DMS79 (cell line): ENCODE data around the gene TMEM229B.
"Not testable (repeated sequence)": the region's sequence is repeated elsewhere in the genome, so short reads cannot be mapped to it uniquely, and the experiment has no call there.

Experiments
- DNase-seq: peaks from one replicate; lab custom pipeline; 2025; lab: John Stamatoyannopoulos, UW

TMEM229B gene

DNA sequence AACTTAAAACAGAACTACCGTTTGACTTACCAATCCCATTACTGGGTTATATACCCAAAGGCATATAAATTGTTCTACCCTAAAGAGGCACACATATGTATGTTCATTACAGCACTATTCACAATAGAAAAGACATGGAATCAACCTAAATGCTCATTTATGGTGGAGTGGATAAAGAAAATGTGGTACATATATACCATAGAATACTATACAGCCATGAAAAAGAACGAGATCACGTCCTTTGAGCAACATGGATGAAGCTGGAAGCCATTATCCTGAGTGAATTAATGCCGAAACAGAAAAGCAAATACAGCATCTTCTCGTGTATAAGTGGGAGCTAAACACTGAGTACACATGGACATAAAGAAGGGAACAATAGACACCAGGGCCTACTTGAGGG lies 31.8 kb downstream of the TMEM229B start:
- DNase-seq = no peak

DNA sequence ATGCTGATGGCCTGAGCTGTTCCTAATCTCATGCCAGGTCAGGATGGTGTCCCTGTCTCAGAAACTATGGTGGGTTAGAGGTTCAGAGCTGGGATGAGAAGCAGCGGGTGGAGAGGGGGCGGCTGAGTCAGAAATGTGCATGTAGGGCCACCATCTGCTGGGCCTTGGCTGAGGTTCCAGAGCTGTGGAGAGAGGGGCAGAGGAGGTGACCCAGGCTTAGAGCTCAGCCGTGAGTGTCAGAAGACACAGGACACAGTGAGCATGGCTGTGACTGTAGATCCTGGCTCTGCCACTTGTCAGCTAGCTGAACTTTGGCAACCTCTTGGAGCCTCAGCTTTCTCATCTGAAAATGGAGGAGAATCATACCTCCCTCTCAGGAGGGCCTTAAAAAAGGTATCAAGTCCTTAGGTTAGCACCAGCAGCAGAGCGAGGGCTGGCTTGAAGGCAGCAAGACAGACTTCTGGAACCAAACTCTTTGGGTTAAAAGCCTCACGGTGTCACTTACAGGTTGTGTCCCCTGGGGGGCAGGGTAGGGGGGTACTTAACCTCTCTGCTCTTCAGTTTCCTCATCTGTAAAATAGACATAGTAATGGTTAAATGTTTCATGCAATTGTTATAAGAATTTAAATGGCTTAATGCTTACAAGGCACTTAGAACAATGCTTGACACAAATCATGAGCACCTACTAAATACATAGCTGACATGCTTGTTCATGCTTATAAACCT lies 34.8 kb downstream of the TMEM229B start:
- DNase-seq = no peak

- DNase-seq = not testable (repeated sequence)
These were observed 36.9 kb downstream of the TMEM229B start for GRCh38 chr14:67451667-67452066.

DNA sequence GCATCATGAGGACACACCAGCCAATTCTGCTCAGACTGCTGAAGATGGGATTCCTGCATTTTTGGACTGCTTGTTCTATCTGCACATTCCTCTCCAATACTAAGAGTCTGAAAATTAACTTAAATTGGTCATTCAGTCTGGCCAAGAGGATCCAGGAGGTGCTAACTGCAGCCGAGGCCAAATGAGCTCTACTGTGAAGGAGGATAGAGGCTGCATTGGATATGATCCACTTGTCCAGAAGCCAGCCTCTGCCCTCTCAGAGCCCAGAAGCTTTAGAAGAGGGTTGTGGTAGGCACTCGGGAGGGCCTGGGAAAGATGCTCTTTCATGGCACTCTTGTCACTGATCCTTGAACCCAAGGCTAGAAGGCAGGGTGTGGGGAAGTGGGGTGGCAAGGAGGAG lies 39.4 kb downstream of the TMEM229B start:
- DNase-seq = no peak

DNA sequence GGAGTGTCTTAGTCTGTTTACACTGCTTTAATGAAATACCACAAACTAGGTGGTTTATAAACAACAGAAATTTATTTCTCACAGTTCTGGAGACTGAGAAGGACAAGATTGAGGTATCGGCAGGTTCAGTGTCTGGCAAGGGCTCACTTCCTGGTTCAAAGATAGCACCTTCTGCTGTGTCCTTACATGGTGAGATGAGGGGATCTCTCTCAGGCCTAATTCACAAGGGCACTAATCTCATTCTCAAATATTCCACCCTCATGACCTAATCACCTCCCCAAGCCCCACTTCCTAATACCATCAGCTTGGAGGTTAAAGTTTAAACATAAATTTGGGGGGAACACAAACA lies 41.5 kb downstream of the TMEM229B start:
- no peak for DNase-seq

GRCh38 chr14:67446371-67447032 lies 42.0 kb downstream of the TMEM229B start:
- DNase-seq = peak; percentile 64

GRCh38 chr14:67444395-67444794 lies 44.1 kb downstream of the TMEM229B start:
- DNase-seq = no peak

- DNase-seq = peak; percentile 55
These were observed 46.2 kb downstream of the TMEM229B start for GRCh38 chr14:67442139-67442906.

DNA sequence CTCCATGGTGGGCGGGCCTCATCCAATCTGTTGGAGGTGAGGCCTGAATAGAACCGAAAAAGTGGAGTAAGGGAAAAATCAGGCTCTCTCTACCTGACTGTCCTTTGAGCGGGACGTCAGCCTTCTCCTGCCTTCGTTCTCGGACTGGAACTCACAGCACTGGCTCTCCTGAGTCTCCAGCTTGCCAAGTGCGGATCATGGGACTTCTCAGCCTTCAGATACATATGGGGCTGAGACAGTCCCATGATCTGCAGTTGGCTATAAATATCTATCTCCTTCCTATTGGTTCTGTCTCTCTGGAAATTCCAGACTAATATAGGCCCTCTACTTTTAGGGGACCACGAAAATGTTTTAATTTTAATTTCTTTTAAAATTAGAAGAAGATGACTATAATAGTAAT lies 46.8 kb downstream of the TMEM229B start:
- no peak for DNase-seq

- no peak for DNase-seq
These were observed 47.3 kb downstream of the TMEM229B start for GRCh38 chr14:67441256-67441655.

DNA sequence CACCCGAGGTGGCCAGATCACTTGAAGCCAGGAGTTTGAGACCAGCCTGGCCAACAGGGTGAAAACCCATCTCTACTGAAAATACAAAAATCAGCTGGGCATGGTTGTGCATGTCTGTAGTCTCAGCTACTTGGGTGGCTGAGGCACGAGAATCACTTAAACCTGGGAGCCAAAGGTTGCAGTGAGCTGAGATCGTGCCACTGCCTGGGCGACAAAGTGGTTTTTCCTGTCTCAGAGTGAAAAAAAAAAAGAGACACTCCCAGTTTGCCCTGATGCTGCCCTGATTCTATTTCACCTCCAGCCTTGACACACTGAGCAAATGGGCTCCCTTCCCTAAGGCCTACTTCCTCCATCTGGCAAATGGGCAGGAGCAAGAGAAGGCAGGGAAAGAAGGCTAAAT lies 48.0 kb downstream of the TMEM229B start:
- peak; percentile 64 for DNase-seq

- DNase-seq = no peak
These were observed 49.6 kb downstream of the TMEM229B start for GRCh38 chr14:67438969-67439368.

- DNase-seq = no peak
These were observed 52.3 kb downstream of the TMEM229B start for GRCh38 chr14:67436006-67436866.

- DNase-seq = no peak
These were observed 52.9 kb downstream of the TMEM229B start for GRCh38 chr14:67435603-67436002.

DNA sequence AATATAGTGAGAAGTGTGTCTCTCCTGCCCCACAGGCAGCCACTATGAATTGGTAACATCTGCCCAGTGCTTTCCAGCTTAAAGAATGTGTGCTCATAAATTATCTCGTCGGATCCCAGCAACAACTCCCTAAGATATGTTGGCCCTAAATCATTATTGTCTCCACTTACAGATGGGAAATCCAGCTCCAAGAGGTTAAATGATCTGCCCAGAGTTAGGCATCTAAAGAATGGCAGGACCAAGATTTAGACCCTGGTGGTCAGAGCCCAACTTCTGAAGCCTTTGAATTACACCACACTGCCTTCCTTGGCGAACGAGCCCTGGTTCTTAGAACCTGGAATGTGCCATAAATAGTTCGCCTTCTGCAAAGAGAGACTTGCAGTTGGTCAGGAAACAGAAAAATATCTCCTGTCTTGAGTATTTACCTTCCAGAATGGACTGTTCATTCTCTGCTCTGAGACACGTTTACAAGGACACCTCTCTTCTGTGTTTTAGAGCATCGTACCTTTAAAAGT lies 56.4 kb downstream of the TMEM229B start:
- no peak for DNase-seq

DNA sequence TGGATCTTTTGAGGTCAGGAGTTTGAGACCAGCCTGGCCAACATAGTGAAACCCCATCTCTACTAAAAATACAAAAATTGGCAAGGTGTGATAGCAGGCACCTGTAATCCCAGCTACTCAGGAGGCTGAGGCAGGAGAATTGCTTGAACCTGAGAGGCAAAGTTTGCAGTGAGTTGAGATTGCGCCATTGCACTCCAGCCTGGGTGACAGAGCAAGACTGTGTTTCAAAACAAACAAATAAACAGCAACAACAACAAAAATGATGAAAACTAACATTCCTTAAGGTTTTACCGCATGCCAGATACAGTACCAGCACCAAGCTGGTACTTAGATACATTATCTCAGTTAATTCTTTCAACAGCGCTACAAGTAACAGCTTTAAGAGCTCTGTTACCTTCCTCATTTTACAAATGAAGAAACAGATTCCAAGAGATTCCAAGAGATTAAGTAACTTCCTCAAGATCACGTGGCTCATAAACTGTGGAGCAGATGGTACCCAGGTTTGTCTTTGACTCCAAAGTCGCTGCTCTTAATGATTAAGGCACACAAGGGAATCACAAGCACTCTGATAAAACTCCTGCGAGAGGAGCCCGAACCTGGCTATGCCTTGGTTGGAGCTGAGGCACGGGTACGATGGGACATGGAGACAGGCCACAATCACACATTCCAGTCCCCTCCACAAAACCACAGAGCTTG lies 58.9 kb downstream of the TMEM229B start:
- no peak for DNase-seq

GRCh38 chr14:67428501-67429031 lies 60.0 kb downstream of the TMEM229B start:
- DNase-seq = no peak

GRCh38 chr14:67426983-67427606 lies 61.4 kb downstream of the TMEM229B start:
- DNase-seq = peak; percentile 84

DNA sequence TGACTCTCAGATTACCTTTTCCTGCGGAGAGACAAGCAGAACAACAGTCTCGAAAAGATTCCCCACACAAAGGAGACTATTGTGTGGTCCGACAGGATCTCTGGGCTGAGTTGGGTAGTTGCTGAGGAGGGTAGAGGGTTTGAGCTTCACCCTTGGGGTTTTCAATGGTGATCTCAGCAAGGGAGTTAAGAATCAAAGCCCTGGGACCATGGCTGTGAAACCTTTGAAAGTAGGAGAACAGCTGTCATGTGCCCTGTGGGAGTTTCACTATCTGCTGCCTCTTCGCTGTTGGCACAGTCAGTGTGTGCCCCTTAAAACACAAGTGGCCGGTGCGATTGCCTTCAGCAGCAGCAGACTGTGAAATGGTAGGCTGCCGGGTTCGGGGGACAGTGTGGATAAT lies 62.4 kb downstream of the TMEM229B start:
- peak; percentile 31 for DNase-seq

DNA sequence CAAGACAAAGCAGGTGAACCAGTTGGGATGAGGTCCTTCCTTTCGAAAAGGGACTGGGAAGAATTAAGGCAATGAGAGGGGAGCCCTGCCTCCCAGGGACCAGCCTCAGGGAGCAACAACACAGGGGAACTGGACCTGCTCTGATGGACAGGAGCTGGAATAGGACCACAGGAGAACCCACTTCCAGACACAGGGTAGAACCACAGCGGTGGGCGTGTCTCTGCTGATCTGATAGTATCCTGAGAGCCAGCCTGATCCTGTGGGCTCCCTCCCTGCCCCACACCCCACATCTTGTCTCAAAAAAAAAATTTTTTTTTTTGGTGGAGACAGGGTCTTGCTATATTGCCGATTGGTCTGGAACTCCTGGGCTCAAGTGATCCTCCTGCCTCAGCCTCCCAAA lies 62.9 kb downstream of the TMEM229B start:
- no peak for DNase-seq

- no peak for DNase-seq
These were observed 64.0 kb downstream of the TMEM229B start for GRCh38 chr14:67424539-67424938.
